ENCODE data around the gene MRPL24. TPM values are rescaled to one million over a fixed set of nuclear protein-coding genes. Genes with fewer than 3 reads are reported as not detected.

MRPL24 gene
- polyA plus RNA-seq, 4 donors: 57.7 to 102 (median 58.6) TPM

GRCh38 chr1:156707417-156708217 lies 33.3 kb downstream of the MRPL24 start:
- Histone ChIP-seq H3K27me3 (ENCODE audit: control insufficient read depth in 3 of 3, insufficient read depth in 3 of 3, low read length in 3 of 3) (peaks cover 2 to 32% (median 6%) of the 10 kb centered on the region in 3 donors), H3K27ac (ENCODE audit: low read depth in 1 of 3, low read length in 2 of 3) (peak overlapping the region in 1 of 3 donors; percentile 56), H3K4me3 (ENCODE audit: low read depth in 1 of 3, low read length in 3 of 3) (no peak overlapping the region), H3K9me3 (ENCODE audit: control insufficient read depth in 2 of 2, insufficient read depth in 1 of 2, low read depth in 1 of 2, low read length in 1 of 2) (no peaks in the 10 kb centered on the region), H3K4me1 (ENCODE audit: control insufficient read depth in 3 of 3, insufficient read depth in 2 of 3, low read depth in 1 of 3, low read length in 2 of 3) (peaks cover 8 to 42% (median 12%) of the 10 kb centered on the region in 3 donors), H3K36me3 (ENCODE audit: control insufficient read depth in 3 of 3, insufficient read depth in 2 of 3, low read depth in 1 of 3, low read length in 3 of 3) (peaks cover 0 to 7% (median 0%) of the 10 kb centered on the region in 3 donors)
- DNase-seq (no peak), FAIRE-seq (no peak)
- 55 to 75% (median 61%) methylated on average over 8 of the region's 8 CpGs for WGBS, 3 donors

- Histone ChIP-seq H3K4me3 (ENCODE audit: low read depth in 1 of 3, low read length in 3 of 3) (peak overlapping the region in 2 of 3 donors; percentile 45 to 47), H3K36me3 (ENCODE audit: control insufficient read depth in 3 of 3, insufficient read depth in 2 of 3, low read depth in 1 of 3, low read length in 3 of 3) (peaks cover 0 to 2% (median 0%) of the 10 kb centered on the region in 3 donors), H3K4me1 (ENCODE audit: control insufficient read depth in 3 of 3, insufficient read depth in 2 of 3, low read depth in 1 of 3, low read length in 2 of 3) (peaks cover 8 to 42% (median 12%) of the 10 kb centered on the region in 3 donors), H3K27me3 (ENCODE audit: control insufficient read depth in 3 of 3, insufficient read depth in 3 of 3, low read length in 3 of 3) (peaks cover 2 to 32% (median 6%) of the 10 kb centered on the region in 3 donors), H3K9me3 (ENCODE audit: control insufficient read depth in 2 of 2, insufficient read depth in 1 of 2, low read depth in 1 of 2, low read length in 1 of 2) (no peaks in the 10 kb centered on the region), H3K27ac (ENCODE audit: low read depth in 1 of 3, low read length in 2 of 3) (peak overlapping the region in 1 of 3 donors; percentile 56)
- peak in 1 of 2 donors; percentile 60 for DNase-seq
- FAIRE-seq: no peak
- WGBS, 3 donors: 7 to 14% (median 10%) methylated on average over 24 to 29 of the region's 29 CpGs
Measured at GRCh38 chr1:156706657-156707416, 34.1 kb downstream of the MRPL24 start.

GRCh38 chr1:156705918-156706656 lies 34.8 kb downstream of the MRPL24 start:
- peak overlapping the region; percentile 20 to 47 (median 45) for H3K4me3 ChIP-seq (ENCODE audit: low read depth in 1 of 3, low read length in 3 of 3)
- peak overlapping the region in 2 of 3 donors; percentile 17 to 56 for H3K27ac ChIP-seq (ENCODE audit: low read depth in 1 of 3, low read length in 2 of 3)
- FAIRE-seq: no peak
- peaks cover 8 to 42% (median 12%) of the 10 kb centered on the region in 3 donors for H3K4me1 ChIP-seq (ENCODE audit: control insufficient read depth in 3 of 3, insufficient read depth in 2 of 3, low read depth in 1 of 3, low read length in 2 of 3)
- no peaks in the 10 kb centered on the region for H3K9me3 ChIP-seq (ENCODE audit: control insufficient read depth in 2 of 2, insufficient read depth in 1 of 2, low read depth in 1 of 2, low read length in 1 of 2)
- 0 to 1% (median 0%) methylated on average over 39 to 45 of the region's 45 CpGs for WGBS, 3 donors
- DNase-seq: peak in 1 of 2 donors; percentile 81
- peaks cover 2 to 32% (median 6%) of the 10 kb centered on the region in 3 donors for H3K27me3 ChIP-seq (ENCODE audit: control insufficient read depth in 3 of 3, insufficient read depth in 3 of 3, low read length in 3 of 3)
- H3K36me3 ChIP-seq (ENCODE audit: control insufficient read depth in 3 of 3, insufficient read depth in 2 of 3, low read depth in 1 of 3, low read length in 3 of 3): peaks cover 0 to 5% (median 0%) of the 10 kb centered on the region in 3 donors

- FAIRE-seq: no peak
- Histone ChIP-seq H3K4me3 (ENCODE audit: low read depth in 1 of 3, low read length in 3 of 3) (peak within 1 kb of the TSS; percentile 20 to 47 (median 45)), H3K9me3 (ENCODE audit: control insufficient read depth in 2 of 2, insufficient read depth in 1 of 2, low read depth in 1 of 2, low read length in 1 of 2) (no peaks in the 10 kb centered on the region), H3K4me1 (ENCODE audit: control insufficient read depth in 3 of 3, insufficient read depth in 2 of 3, low read depth in 1 of 3, low read length in 2 of 3) (peaks cover 8 to 42% (median 12%) of the 10 kb centered on the region in 3 donors), H3K36me3 (ENCODE audit: control insufficient read depth in 3 of 3, insufficient read depth in 2 of 3, low read depth in 1 of 3, low read length in 3 of 3) (peaks cover 0 to 9% (median 0%) of the 10 kb centered on the region in 3 donors), H3K27ac (ENCODE audit: low read depth in 1 of 3, low read length in 2 of 3) (peak within 1 kb of the TSS in 2 of 3 donors; percentile 17 to 56), H3K27me3 (ENCODE audit: control insufficient read depth in 3 of 3, insufficient read depth in 3 of 3, low read length in 3 of 3) (peaks cover 2 to 32% (median 6%) of the 10 kb centered on the region in 3 donors)
- peak in 1 of 2 donors; percentile 59 for DNase-seq
- 0 to 2% (median 1%) methylated on average over 37 to 42 of the region's 42 CpGs for WGBS, 3 donors
Measured at GRCh38 chr1:156705321-156705917, 35.5 kb downstream of the MRPL24 start, which contains the start of gene CRABP2. Gene CRABP2, minus strand, starts transcription at chr1:156705583. Its CDS starts 137 bp downstream, at chr1:156705446.

- DNase-seq (peak in 1 of 2 donors; percentile 59), FAIRE-seq (no peak)
- no peaks in the 10 kb centered on the region for H3K9me3 ChIP-seq (ENCODE audit: control insufficient read depth in 2 of 2, insufficient read depth in 1 of 2, low read depth in 1 of 2, low read length in 1 of 2)
- H3K4me1 ChIP-seq (ENCODE audit: control insufficient read depth in 3 of 3, insufficient read depth in 2 of 3, low read depth in 1 of 3, low read length in 2 of 3): peaks cover 8 to 42% (median 12%) of the 10 kb centered on the region in 3 donors
- no peak overlapping the region for H3K27ac ChIP-seq (ENCODE audit: low read depth in 1 of 3, low read length in 2 of 3)
- H3K36me3 ChIP-seq (ENCODE audit: control insufficient read depth in 3 of 3, insufficient read depth in 2 of 3, low read depth in 1 of 3, low read length in 3 of 3): peaks cover 0 to 12% (median 0%) of the 10 kb centered on the region in 3 donors
- WGBS, 3 donors: 2 to 3% (median 2%) methylated on average over 26 to 29 of the region's 29 CpGs
- H3K27me3 ChIP-seq (ENCODE audit: control insufficient read depth in 3 of 3, insufficient read depth in 3 of 3, low read length in 3 of 3): peaks cover 2 to 32% (median 6%) of the 10 kb centered on the region in 3 donors
- H3K4me3 ChIP-seq (ENCODE audit: low read depth in 1 of 3, low read length in 3 of 3): peak overlapping the region in 2 of 3 donors; percentile 15 to 47
Measured at GRCh38 chr1:156704930-156705320, 36.0 kb downstream of the MRPL24 start.

- H3K9me3 ChIP-seq (ENCODE audit: control insufficient read depth in 2 of 2, insufficient read depth in 1 of 2, low read depth in 1 of 2, low read length in 1 of 2): no peaks in the 10 kb centered on the region
- no peak for DNase-seq
- peaks cover 8 to 42% (median 12%) of the 10 kb centered on the region in 3 donors for H3K4me1 ChIP-seq (ENCODE audit: control insufficient read depth in 3 of 3, insufficient read depth in 2 of 3, low read depth in 1 of 3, low read length in 2 of 3)
- H3K27ac ChIP-seq (ENCODE audit: low read depth in 1 of 3, low read length in 2 of 3): no peak overlapping the region
- FAIRE-seq: no peak
- H3K4me3 ChIP-seq (ENCODE audit: low read depth in 1 of 3, low read length in 3 of 3): peak overlapping the region in 1 of 3 donors; percentile 47
- peaks cover 0 to 14% (median 0%) of the 10 kb centered on the region in 3 donors for H3K36me3 ChIP-seq (ENCODE audit: control insufficient read depth in 3 of 3, insufficient read depth in 2 of 3, low read depth in 1 of 3, low read length in 3 of 3)
- peaks cover 2 to 32% (median 6%) of the 10 kb centered on the region in 3 donors for H3K27me3 ChIP-seq (ENCODE audit: control insufficient read depth in 3 of 3, insufficient read depth in 3 of 3, low read length in 3 of 3)
- 57 to 63% (median 62%) methylated on average over 10 of the region's 10 CpGs for WGBS, 3 donors
Measured at GRCh38 chr1:156704166-156704711, 36.6 kb downstream of the MRPL24 start.

- no peak for DNase-seq
- FAIRE-seq: no peak
- H3K27ac ChIP-seq (ENCODE audit: low read depth in 1 of 3, low read length in 2 of 3): no peak overlapping the region
- peaks cover 2 to 32% (median 6%) of the 10 kb centered on the region in 3 donors for H3K27me3 ChIP-seq (ENCODE audit: control insufficient read depth in 3 of 3, insufficient read depth in 3 of 3, low read length in 3 of 3)
- H3K4me1 ChIP-seq (ENCODE audit: control insufficient read depth in 3 of 3, insufficient read depth in 2 of 3, low read depth in 1 of 3, low read length in 2 of 3): peaks cover 8 to 42% (median 12%) of the 10 kb centered on the region in 3 donors
- peaks cover 0 to 14% (median 0%) of the 10 kb centered on the region in 3 donors for H3K36me3 ChIP-seq (ENCODE audit: control insufficient read depth in 3 of 3, insufficient read depth in 2 of 3, low read depth in 1 of 3, low read length in 3 of 3)
- no peaks in the 10 kb centered on the region for H3K9me3 ChIP-seq (ENCODE audit: control insufficient read depth in 2 of 2, insufficient read depth in 1 of 2, low read depth in 1 of 2, low read length in 1 of 2)
- WGBS, 3 donors: 37 to 50% (median 38%) methylated on average over 4 of the region's 4 CpGs
- peak overlapping the region in 1 of 3 donors; percentile 47 for H3K4me3 ChIP-seq (ENCODE audit: low read depth in 1 of 3, low read length in 3 of 3)
Measured at GRCh38 chr1:156703741-156704140, 37.1 kb downstream of the MRPL24 start.
